GM20000 (cell line): ENCODE measurements around the gene APBA3.

Experiments used
- DNase-seq: peaks from one replicate; pipeline ENCODE4 v3.0.0; 2012; ENCODE audit warnings: low spot score
- CTCF ChIP-seq: IDR thresholded peaks from 2 replicates; pipeline ENCODE4 v1.5.1; 2012; ENCODE audit warnings: mild to moderate bottlenecking, control low read depth; ENCODE audit errors: extremely low read depth, missing control alignments

APBA3 gene

DNA sequence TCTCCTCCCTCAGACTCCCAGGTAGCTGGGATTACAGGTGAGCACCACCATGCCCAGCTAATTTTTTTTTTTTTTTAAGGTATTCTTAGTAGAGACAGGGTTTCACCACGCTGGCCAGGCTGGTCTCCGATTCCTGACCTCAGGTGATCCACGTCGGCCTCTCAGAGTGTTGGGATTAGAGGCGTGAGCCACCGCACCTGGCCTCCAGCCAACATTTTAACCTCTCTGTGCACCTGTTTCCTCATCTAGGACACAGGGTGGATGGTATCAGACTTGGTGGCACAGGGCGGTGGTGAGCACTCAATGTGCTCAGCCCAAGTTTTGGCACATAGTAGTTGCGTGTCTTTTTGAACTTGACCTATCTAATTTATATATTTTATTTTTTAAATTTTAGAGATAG lies 12.5 kb downstream of the APBA3 start:
- no peak for TF ChIP-seq CTCF
- no peak for DNase-seq

DNA sequence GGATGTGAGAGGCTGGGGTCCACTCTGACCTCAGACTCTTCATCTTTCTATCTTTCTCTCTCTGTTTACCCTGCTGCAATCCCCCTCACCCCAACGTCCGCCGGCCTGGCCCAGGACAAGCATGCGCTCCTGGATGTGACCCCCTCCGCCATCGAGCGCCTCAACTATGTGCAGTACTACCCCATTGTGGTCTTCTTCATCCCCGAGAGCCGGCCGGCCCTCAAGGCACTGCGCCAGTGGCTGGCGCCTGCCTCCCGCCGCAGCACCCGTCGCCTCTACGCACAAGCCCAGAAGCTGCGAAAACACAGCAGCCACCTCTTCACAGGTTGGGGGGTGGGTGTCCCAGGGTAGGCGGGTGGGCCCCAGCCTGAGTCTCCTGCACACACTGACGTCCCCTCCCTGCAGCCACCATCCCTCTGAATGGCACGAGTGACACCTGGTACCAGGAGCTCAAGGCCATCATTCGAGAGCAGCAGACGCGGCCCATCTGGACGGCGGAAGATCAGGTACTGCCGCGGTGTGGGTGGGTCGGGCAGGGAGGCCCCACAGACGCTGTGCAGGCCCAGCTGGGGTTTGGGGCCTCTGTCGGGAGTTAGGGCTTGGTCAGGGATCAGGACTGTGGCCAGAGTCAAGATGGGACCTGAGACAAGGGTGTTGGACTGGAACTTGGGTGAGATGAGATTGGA lies 15.0 kb downstream of the APBA3 start:
- TF ChIP-seq CTCF: no peak
- DNase-seq: no peak

DNA sequence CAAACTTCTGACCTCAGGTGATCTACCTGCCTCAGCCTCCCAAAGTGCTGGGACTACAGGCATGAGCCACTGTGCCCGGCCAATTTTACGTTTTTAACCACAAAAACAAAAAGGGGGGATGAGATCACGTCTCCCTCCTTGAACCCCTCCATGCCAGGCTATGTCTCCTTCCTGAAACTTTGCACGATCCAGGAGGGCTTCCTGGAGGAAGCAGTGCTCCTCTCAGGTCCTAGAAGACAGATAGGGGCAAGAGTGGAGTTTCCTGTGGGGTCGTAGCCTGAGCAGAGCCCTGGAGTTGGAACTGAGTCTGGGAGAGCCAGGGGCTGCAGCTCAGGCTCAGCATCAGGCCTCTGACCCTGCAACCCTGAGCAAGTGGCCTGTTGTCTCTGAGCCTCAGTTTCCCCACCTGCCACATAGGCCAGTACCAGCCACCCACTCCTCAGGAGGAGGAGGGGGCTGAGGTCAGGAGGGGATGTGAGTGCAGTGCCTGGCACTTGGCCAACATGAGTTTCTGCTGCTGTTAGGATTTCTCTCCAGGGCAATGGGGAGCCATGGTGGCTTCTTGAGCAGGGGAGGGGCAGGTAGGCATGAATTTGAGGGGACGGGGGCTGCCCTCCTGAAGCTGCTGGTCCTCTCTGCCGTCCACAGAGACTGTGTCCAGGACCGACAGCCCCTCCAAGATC lies 16.0 kb downstream of the APBA3 start:
- TF ChIP-seq CTCF: no peak
- DNase-seq: no peak

DNA sequence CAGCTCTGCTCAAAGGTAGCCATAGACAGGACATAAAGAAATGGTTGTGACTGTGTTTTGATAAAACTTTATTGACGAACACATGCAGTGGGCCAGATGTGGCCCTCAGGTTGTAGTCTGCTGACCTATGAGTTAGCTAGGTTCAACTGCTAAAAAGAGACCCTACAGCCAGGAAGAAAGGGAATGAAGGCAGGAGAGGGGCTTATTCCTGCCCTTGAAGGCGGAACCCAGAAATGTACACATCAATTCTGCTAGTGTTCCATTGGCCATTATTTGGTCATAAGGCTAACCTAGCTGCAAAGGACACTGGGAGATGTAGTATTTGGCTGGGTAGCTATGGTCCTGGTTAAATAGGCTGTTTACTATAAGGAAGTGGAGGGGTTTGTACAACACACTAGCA lies 18.0 kb downstream of the APBA3 start:
- no peak for TF ChIP-seq CTCF
- no peak for DNase-seq

- DNase-seq: no peak
- no peak for TF ChIP-seq CTCF
These were observed 21.1 kb downstream of the APBA3 start for GRCh38 chr19:3740431-3740830.

- TF ChIP-seq CTCF: no peak
- DNase-seq: no peak
These were observed 22.8 kb downstream of the APBA3 start for GRCh38 chr19:3738477-3739220.
